ENCODE results near the gene LRRC47. TPM values are rescaled to one million over a fixed set of nuclear protein-coding genes. Genes with fewer than 3 reads are reported as not detected.
"Not testable (repeated sequence)": the region's sequence is repeated elsewhere in the genome, so short reads cannot be mapped to it uniquely, and the experiment has no call there.

The LRRC47 gene
- polyA plus RNA-seq, 1 experiment, result 17.7 TPM

DNA sequence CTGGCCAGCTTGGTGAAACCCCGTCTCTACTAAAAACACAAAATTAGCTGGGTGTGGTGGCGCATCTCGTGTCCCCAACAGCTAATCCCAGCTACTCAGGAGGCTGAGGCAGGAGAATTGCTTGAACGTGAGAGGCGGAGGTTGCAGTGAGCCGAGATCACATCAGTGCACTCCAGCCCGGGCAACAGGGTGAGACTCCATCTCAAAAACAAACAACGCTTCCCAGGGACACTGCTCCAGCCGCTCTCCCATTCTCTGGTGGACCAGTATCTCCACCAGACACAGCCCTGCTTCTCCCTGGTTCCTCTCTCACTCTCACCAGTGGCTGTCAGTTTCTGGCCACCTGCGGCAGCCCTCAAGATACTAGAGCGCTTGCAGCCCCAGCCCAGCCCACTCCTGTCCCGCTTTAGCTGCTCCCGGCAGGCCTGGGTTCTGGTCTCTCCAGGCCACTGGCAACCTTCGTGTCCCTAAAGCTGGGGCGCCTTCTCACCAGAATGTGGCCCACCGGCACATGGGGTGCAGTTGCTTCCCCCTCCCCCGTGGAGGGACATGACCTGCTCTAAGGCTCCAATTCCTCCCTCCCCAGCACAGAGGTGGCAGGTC lies 20.9 kb upstream of the LRRC47 start:
- TF ChIP-seq, protein P1, sequence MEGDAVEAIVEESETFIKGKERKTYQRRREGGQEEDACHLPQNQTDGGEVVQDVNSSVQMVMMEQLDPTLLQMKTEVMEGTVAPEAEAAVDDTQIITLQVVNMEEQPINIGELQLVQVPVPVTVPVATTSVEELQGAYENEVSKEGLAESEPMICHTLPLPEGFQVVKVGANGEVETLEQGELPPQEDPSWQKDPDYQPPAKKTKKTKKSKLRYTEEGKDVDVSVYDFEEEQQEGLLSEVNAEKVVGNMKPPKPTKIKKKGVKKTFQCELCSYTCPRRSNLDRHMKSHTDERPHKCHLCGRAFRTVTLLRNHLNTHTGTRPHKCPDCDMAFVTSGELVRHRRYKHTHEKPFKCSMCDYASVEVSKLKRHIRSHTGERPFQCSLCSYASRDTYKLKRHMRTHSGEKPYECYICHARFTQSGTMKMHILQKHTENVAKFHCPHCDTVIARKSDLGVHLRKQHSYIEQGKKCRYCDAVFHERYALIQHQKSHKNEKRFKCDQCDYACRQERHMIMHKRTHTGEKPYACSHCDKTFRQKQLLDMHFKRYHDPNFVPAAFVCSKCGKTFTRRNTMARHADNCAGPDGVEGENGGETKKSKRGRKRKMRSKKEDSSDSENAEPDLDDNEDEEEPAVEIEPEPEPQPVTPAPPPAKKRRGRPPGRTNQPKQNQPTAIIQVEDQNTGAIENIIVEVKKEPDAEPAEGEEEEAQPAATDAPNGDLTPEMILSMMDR (IDR thresholded peaks at IDR 0.05; ENCODE audit: insufficient read depth, low read depth, low read length), result no peak
- ChIA-PET CTCF (no interaction called here), POLR2A (no interaction called here)
- peaks cover 14% of the 10 kb centered on the region for H3K36me3 ChIP-seq (ENCODE audit: control insufficient read depth, insufficient read depth, low read length)
- no peak overlapping the region for H3K4me3 ChIP-seq (ENCODE audit: low read depth, low read length)
- no peak for DNase-seq (ENCODE audit: low read depth)
- H3K27me3 ChIP-seq (ENCODE audit: control insufficient read depth, insufficient read depth, low read length), result no peaks in the 10 kb centered on the region

DNA sequence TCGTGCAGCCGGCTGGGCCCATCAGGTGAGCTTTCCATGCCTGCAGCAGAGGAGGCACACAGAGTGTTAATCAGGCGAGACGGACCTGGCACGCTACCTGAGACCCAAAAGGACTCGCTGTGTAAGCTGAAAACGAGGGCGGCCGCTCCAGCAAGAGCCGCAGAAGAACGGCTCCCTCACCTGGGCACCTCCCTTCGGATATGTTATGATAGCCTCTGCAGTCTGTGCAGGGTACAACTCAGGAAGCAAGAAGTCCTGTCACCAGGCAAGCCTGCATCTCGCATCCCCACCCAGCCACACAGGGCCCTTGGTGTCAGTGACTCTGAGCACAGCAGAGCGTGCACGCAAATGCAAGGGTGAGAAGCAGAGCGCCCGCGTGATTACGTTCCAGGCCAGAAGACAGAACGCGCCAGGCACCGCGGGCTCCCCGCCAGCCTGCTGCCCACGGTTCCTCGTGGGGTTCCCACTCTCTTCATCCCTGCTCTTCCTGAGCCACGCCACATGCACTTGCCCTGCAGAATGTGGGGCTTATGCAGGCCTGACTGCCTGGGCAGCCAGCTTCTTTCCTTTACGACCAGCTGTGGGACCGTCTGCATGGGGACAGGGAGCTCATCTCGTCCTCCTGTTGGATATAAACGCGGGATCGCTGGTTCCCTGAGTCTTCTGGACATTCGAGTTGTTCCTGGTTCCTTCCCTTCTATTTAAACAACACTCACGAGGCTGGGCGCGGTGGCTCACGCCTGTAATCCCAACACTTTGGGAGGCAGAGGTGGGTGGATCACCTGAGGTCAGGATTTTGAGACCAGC lies 20.2 kb upstream of the LRRC47 start:
- Histone ChIP-seq H3K36me3 (ENCODE audit: control insufficient read depth, insufficient read depth, low read length) (peaks cover 12% of the 10 kb centered on the region), H3K4me3 (ENCODE audit: low read depth, low read length) (no peak overlapping the region), H3K27me3 (ENCODE audit: control insufficient read depth, insufficient read depth, low read length) (no peaks in the 10 kb centered on the region)
- TF ChIP-seq, protein P1 (IDR thresholded peaks at IDR 0.05; ENCODE audit: insufficient read depth, low read depth, low read length), result no peak
- DNase-seq (ENCODE audit: low read depth), result no peak
- ChIA-PET CTCF (interaction anchor here (1.1 kb wide), 2 partner anchors 18 to 20 kb away, joined by 3 read pairs; partner anchors contain the start of gene LRRC47), POLR2A (no interaction called here)

DNA sequence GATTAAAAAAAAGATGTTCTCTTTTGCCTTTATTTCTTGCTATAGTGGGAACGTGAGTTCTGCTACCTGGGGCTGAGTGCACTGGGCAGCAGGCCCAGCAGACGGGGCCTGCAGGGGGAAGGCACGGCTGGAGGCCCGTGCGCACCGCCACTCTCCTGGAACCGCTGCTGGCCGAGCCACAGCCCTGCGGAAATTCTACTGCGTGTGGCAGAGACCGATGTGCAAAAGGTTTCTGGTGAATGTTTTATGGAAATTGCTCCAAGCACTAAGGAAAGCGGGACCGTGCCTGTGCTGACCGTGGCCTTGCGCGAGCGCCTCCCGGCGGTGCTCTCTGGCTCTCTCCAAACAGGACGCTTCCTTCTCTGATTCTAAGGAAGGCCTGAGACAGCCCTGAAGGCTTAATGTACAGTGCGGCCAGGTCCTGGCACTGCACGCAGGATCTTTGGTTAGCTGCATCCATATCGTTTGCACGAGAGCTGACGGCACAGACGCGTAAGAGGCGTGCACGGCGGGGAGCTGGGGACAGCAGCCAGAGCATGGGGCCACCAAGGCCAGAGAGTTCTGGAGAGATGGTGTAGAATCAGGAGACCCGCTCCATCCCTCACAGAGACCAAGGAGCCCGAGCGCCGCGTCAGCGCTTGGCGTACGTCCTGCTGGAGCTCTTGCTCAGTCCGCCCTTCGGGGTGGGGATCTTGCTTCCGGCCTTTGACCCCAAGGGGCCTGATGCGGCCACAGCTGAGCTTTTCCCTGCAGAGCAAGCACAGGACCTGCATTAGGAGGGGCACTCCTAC lies 18.7 kb upstream of the LRRC47 start:
- TF ChIP-seq, protein P1 (IDR thresholded peaks at IDR 0.05; ENCODE audit: insufficient read depth, low read depth, low read length), result no peak
- ChIA-PET CTCF (interaction anchor here (1.1 kb wide), 2 partner anchors 13 to 16 kb away, joined by 3 to 4 read pairs; no protein-coding TSS in a partner anchor), POLR2A (no interaction called here)
- H3K36me3 ChIP-seq (ENCODE audit: control insufficient read depth, insufficient read depth, low read length), result peaks cover 6% of the 10 kb centered on the region
- no peaks in the 10 kb centered on the region for H3K27me3 ChIP-seq (ENCODE audit: control insufficient read depth, insufficient read depth, low read length)
- DNase-seq (ENCODE audit: low read depth), result no peak
- H3K4me3 ChIP-seq (ENCODE audit: low read depth, low read length), result no peak overlapping the region

DNA sequence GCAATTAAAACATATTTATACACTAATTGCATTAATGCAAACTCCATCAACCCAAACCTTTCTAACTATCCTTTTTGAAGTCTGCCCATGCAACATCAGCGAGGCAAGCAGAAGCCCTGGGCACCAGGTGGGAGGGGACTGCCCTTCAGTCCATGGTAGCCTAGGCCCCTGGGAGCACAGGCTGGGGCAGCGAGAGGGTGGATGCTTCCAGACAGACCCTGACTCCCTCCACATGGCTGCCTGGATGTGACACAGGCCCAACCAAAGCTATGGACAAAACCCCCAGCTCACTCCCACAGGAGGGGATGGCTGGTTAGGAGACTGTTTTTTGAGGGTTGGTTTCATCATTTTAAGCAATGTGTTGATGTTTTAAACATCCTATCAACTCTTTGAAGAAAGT lies 17.8 kb upstream of the LRRC47 start:
- Histone ChIP-seq H3K4me3 (ENCODE audit: low read depth, low read length) (no peak overlapping the region), H3K36me3 (ENCODE audit: control insufficient read depth, insufficient read depth, low read length) (peaks cover 6% of the 10 kb centered on the region), H3K27me3 (ENCODE audit: control insufficient read depth, insufficient read depth, low read length) (no peaks in the 10 kb centered on the region)
- ChIA-PET POLR2A (no interaction called here), CTCF (no interaction called here)
- TF ChIP-seq, protein P1 (IDR thresholded peaks at IDR 0.05; ENCODE audit: insufficient read depth, low read depth, low read length), result no peak
- no peak for DNase-seq (ENCODE audit: low read depth)

DNA sequence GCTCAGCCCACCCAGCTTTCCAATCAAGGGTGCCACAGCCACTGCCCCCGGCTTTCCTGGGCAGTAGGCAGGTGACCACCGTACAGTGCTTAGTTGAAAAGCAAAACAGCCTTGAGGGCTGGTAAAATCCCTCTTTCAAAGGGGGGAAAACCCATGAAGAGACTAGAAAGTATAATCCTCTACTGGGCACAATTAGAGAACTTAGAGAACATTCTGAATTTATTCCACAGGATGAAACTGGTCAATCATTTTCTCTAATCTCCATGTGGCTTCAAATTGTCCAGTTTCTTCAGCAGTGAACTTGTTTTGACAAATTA lies 15.3 kb upstream of the LRRC47 start:
- TF ChIP-seq, protein P1 (IDR thresholded peaks at IDR 0.05; ENCODE audit: insufficient read depth, low read depth, low read length), result no peak
- Histone ChIP-seq H3K36me3 (ENCODE audit: control insufficient read depth, insufficient read depth, low read length) (peaks cover 5% of the 10 kb centered on the region), H3K27me3 (ENCODE audit: control insufficient read depth, insufficient read depth, low read length) (no peaks in the 10 kb centered on the region), H3K4me3 (ENCODE audit: low read depth, low read length) (no peak overlapping the region)
- ChIA-PET POLR2A (no interaction called here), CTCF (no interaction called here)
- no peak for DNase-seq (ENCODE audit: low read depth)

DNA sequence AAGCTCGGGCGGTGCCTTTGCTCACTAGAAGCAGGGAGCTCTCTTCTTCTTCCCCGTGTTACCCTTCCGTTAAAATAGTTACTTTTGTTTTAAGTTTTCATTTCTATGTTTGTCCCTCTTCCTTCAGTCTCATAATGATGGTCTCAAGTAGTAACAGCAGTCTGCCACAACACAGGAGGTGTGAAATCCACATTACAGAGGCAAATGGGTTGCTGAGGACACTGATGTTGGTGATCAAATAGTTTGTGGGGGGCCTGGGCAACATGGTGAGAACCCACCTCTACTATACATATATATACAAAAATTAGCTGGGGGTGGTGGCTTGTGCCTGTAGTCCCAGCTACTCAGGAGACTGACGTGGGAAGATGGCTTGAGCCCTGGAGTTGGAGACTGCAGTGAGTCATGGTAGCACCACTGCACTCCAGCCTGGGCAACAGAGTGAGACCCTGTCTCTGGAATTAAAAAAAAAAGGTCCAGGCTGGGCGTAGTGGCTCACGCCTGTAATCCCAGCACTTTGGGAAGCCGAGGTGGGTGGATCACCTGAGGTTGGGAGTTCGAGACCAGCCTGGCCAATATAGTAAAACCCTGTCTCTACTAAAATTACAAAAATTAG lies 14.0 kb upstream of the LRRC47 start:
- H3K27me3 ChIP-seq (ENCODE audit: control insufficient read depth, insufficient read depth, low read length); POLR2A ChIA-PET; H3K4me3 ChIP-seq (ENCODE audit: low read depth, low read length); CTCF ChIA-PET; H3K36me3 ChIP-seq (ENCODE audit: control insufficient read depth, insufficient read depth, low read length); DNase-seq (ENCODE audit: low read depth): not testable (repeated sequence)

Measured in BJ (cell line).